HCT116 (cell line): ENCODE data around the gene LBR. TPM values are rescaled to one million over a fixed set of nuclear protein-coding genes. Genes with fewer than 3 reads are reported as not detected.

ENCODE experiments used
- ATAC-seq: fragments of 200-7000 bp; cut with Tn5 transposase; 2 replicates; pipeline ENCODE4 v1.9.1; 2020; ENCODE audit warnings: mild to moderate bottlenecking, moderate library complexity
- BruUV-seq: library from RNA; stranded (reverse); fragments of 400-500 nt; replicated peaks from 2 replicates; lab custom pipeline; 2021; lab: Mats Ljungman, UMichigan
- CTCF ChIA-PET: fragments of 300-600 bp; sonication (Branson Sonifier 250); formaldehyde crosslinking; loops from one replicate; lab custom pipeline; 2021; ENCODE audit warnings: antibody characterized with exemption; lab: Charles Lee
- POLR2A ChIA-PET: fragments of 300-600, 350-600 bp; sonication (Branson Sonifier 250); formaldehyde crosslinking; loops from one replicate; lab custom pipeline; 2021; ENCODE audit warnings: antibody characterized with exemption; lab: Charles Lee
- RAD21 ChIA-PET, 2 experiments: fragments of 300-600 bp; sonication (Branson Sonifier 250); formaldehyde crosslinking; loops; one replicate each; lab custom pipeline; 2023; ENCODE audit warnings: low total read pairs in 2 of 2; ENCODE audit not compliant: uncharacterized antibody in 2 of 2, unreplicated experiment in 2 of 2, low non-redundant PET in 1 of 2; lab: Charles Lee
- DNase-seq: peaks from one replicate; pipeline ENCODE4 v3.0.0-alpha.2; 2010; ENCODE audit warnings: low read depth, low spot score
- H2AFZ ChIP-seq: fragments of 200-600 bp; shearing (Covaris generic), sonication (generic); 2 replicates; pipeline ENCODE4 v1.6.1; 2017; ENCODE audit warnings: low read depth, mixed run types, mixed read lengths, antibody characterized with exemption, low read length; ENCODE audit not compliant: poor library complexity, severe bottlenecking
- H3K27ac ChIP-seq: 2 replicates; pipeline ENCODE4 v1.5.1; 2012; ENCODE audit warnings: low read depth, low read length
- H3K27me3 ChIP-seq: fragments of 200-600 bp; sonication (generic); 2 replicates; pipeline ENCODE4 v1.6.1; 2016; ENCODE audit warnings: mixed run types, low read length, mixed read lengths; ENCODE audit not compliant: insufficient read depth
- H3K36me3 ChIP-seq, 2 experiments: fragments of 200-500 bp in 1 of 2; fragments of 200-600 bp in 1 of 2; sonication (Bioruptor generic) in 1 of 2; sonication (generic) in 1 of 2; 2 replicates each; pipeline versions ENCODE4 v1.5.1 to v1.6.1; 2014 to 2016; ENCODE audit warnings: low read length in 2 of 2, inconsistent platforms in 1 of 2, mixed read lengths in 1 of 2, mixed run types in 1 of 2; ENCODE audit not compliant: insufficient read depth in 2 of 2, control insufficient read depth in 1 of 2
- H3K4me1 ChIP-seq, 2 experiments: fragments of 200-600 bp in 1 of 2; sonication (generic) in 1 of 2; 2 replicates each; pipeline versions ENCODE4 v1.5.1 to v1.6.1; 2012 to 2017; ENCODE audit warnings: low read length in 2 of 2, inconsistent platforms in 1 of 2, mild to moderate bottlenecking in 1 of 2, mixed read lengths in 1 of 2, mixed run types in 1 of 2, moderate library complexity in 1 of 2; ENCODE audit not compliant: insufficient read depth in 2 of 2, control insufficient read depth in 1 of 2
- H3K4me2 ChIP-seq: fragments of 200-600 bp; sonication (generic); 2 replicates; pipeline ENCODE4 v1.6.1; 2017; ENCODE audit warnings: mixed run types, low read length, mixed read lengths
- H3K4me3 ChIP-seq, 2 experiments: fragments of 200-600 bp in 1 of 2; sonication (generic) in 1 of 2; replicated peaks in 1 of 2; 2 replicates each; pipeline ENCODE4 v1.5.1; 2011 to 2016; ENCODE audit warnings: low read length in 2 of 2, control low read depth in 1 of 2, low read depth in 1 of 2, mild to moderate bottlenecking in 1 of 2, mixed read lengths in 1 of 2, mixed run types in 1 of 2
- H3K79me2 ChIP-seq: fragments of 200-600 bp; sonication (generic); 2 replicates; pipeline ENCODE4 v1.6.1; 2017; ENCODE audit warnings: mild to moderate bottlenecking, mixed run types, low read length, moderate library complexity, mixed read lengths; ENCODE audit not compliant: insufficient read depth
- H3K9ac ChIP-seq: fragments of 200-600 bp; sonication (generic); 2 replicates; pipeline ENCODE4 v1.6.1; 2016; ENCODE audit warnings: low read length, mixed read lengths
- H3K9me2 ChIP-seq: fragments of 200-600 bp; sonication (generic), shearing (Covaris generic); 2 replicates; pipeline ENCODE4 v1.6.1; 2017; ENCODE audit warnings: mixed run types, mild to moderate bottlenecking, moderate library complexity; ENCODE audit not compliant: insufficient read depth
- H3K9me3 ChIP-seq, 2 experiments: fragments of 200-500 bp in 1 of 2; fragments of 200-600 bp in 1 of 2; sonication (Bioruptor generic) in 1 of 2; sonication (generic) in 1 of 2; 2 replicates each; pipeline ENCODE4 v1.6.1; 2014 to 2017; ENCODE audit warnings: low read length in 2 of 2, mixed read lengths in 2 of 2, inconsistent platforms in 1 of 2, low read depth in 1 of 2, mild to moderate bottlenecking in 1 of 2, mixed run types in 1 of 2, moderate library complexity in 1 of 2; ENCODE audit not compliant: control insufficient read depth in 1 of 2, insufficient read depth in 1 of 2
- H4K20me1 ChIP-seq: fragments of 200-600 bp; sonication (generic), shearing (Covaris generic); 2 replicates; pipeline ENCODE4 v1.6.1; 2017; ENCODE audit warnings: mixed run types, mild to moderate bottlenecking, moderate library complexity; ENCODE audit not compliant: insufficient read depth
- EZH2 ChIP-seq: fragments of 200-600 bp; sonication (generic); IDR thresholded peaks from 2 replicates; pipeline ENCODE4 v1.6.1; 2017; ENCODE audit warnings: antibody characterized with exemption, mixed run types
- JUND ChIP-seq: IDR thresholded peaks from 2 replicates; pipeline ENCODE4 v1.6.1; 2012
- MAX ChIP-seq: IDR thresholded peaks from 2 replicates; pipeline ENCODE4 v1.6.1; 2012
- POLR2AphosphoS5 ChIP-seq: IDR thresholded peaks from 2 replicates; pipeline ENCODE4 v1.6.1; 2011; ENCODE audit warnings: mild to moderate bottlenecking, low read depth, low read length, moderate library complexity
- RAD21 ChIP-seq: IDR thresholded peaks from 2 replicates; pipeline ENCODE4 v1.6.1; 2012; ENCODE audit warnings: low read depth, mild to moderate bottlenecking
- REST ChIP-seq: IDR thresholded peaks from 2 replicates; pipeline ENCODE4 v1.6.1; 2012; ENCODE audit warnings: low read depth
- SIN3A ChIP-seq: IDR thresholded peaks from 2 replicates; pipeline ENCODE4 v1.6.1; 2012; ENCODE audit warnings: low read depth
- SP1 ChIP-seq: IDR thresholded peaks from 2 replicates; pipeline ENCODE4 v1.6.1; 2012; ENCODE audit warnings: low read depth
- TCF7L2 ChIP-seq: IDR thresholded peaks from 2 replicates; pipeline ENCODE4 v1.7.0; 2011; ENCODE audit warnings: borderline replicate concordance, inconsistent platforms; ENCODE audit not compliant: insufficient read depth, insufficient read length; ENCODE audit errors: extremely low read depth
- ZNF274 ChIP-seq: fragments of 200-500 bp; sonication (Bioruptor generic); IDR thresholded peaks from 2 replicates; pipeline ENCODE4 v1.6.1; 2014; ENCODE audit warnings: mild to moderate bottlenecking, low read depth, low read length, inconsistent platforms
- intact Hi-C: fragments of 100-400 bp; cut with micrococcal nuclease; formaldehyde crosslinking; loops from 2 replicates; pipeline ENCODE4 v1.10.0; 2022
- total RNA-seq: library from RNA; stranded (reverse); gene quantifications from one replicate; pipeline ENCODE4 v1.2.1, GENCODE V29; 2021; ENCODE audit not compliant: unreplicated experiment

The LBR gene
- total RNA-seq, 1 experiment from 2014 or later, result 97.4 TPM

GRCh38 chr1:225460737-225461532, 33.1 kb upstream of the LBR start:
- no peak overlapping the region for H3K27ac ChIP-seq
- no peak overlapping the region for H3K9ac ChIP-seq
- no peak overlapping the region for H3K4me2 ChIP-seq
- ChIA-PET RAD21 (interaction anchor here in 1 of 2 experiments (1.0 kb wide), 1 partner anchor 13 kb away, joined by 3 read pairs; no protein-coding TSS in a partner anchor), CTCF (interaction anchor here (1.1 to 1.8 kb wide), 2 partner anchors 10 to 421 kb away, joined by 3 read pairs; partner anchors contain the start of gene TMEM63A), POLR2A (no interaction called here)
- peaks cover 8 to 33% of the 10 kb centered on the region in 2 experiments; a peak in 3 of 4 replicates for H3K4me1 ChIP-seq
- DNase-seq (no peak), ATAC-seq (no peak)
- no peaks in the 10 kb centered on the region for H3K79me2 ChIP-seq
- H3K9me3 ChIP-seq, result no peaks in the 10 kb centered on the region
- H2AFZ ChIP-seq, result no peak overlapping the region
- TF ChIP-seq TCF7L2 (no peak), MAX (no peak), SIN3A (no peak), ZNF274 (no peak), POLR2AphosphoS5 (no peak), REST (no peak), EZH2 (no peak), JUND (no peak), RAD21 (no peak), SP1 (no peak)
- H3K4me3 ChIP-seq, result no peak overlapping the region
- H3K27me3 ChIP-seq, result no peaks in the 10 kb centered on the region
- no peaks in the 10 kb centered on the region for H4K20me1 ChIP-seq
- no peaks in the 10 kb centered on the region for H3K36me3 ChIP-seq
- no peaks in the 10 kb centered on the region for H3K9me2 ChIP-seq
- intact Hi-C loops, result no loop called here
- no TSS peak for BruUV-seq
